Stimulated activated naive CD8-positive, alpha-beta T cell treated with anti-CD3 and anti-CD28 coated beads, Interleukin-15, Interleukin-2, amounts not matched to agents 100 ng/mL and 50 ng/mL, for 24 hours (primary cell): ENCODE data around the gene BLOC1S5.
"Not testable (repeated sequence)": the region's sequence is repeated elsewhere in the genome, so short reads cannot be mapped to it uniquely, and the experiment has no call there.

Experiments used
- H3K27ac Mint-ChIP-seq: one replicate; pipeline ENCODE4 v1.8.0; 2021; ENCODE audit warnings: mild to moderate bottlenecking, mixed read lengths
- H3K27me3 Mint-ChIP-seq: one replicate; pipeline ENCODE4 v1.8.0; 2021; ENCODE audit warnings: mixed read lengths
- H3K36me3 Mint-ChIP-seq: one replicate; pipeline ENCODE4 v1.8.0; 2021; ENCODE audit warnings: low read depth, mixed read lengths
- H3K4me1 Mint-ChIP-seq: one replicate; pipeline ENCODE4 v1.8.0; 2021; ENCODE audit warnings: low read depth, mixed read lengths
- H3K4me3 Mint-ChIP-seq: one replicate; pipeline ENCODE4 v1.8.0; 2021; ENCODE audit warnings: mild to moderate bottlenecking, mixed read lengths
- H3K9me3 Mint-ChIP-seq: one replicate; pipeline ENCODE4 v1.8.0; 2021; ENCODE audit warnings: mixed read lengths

BLOC1S5 gene

GRCh38 chr6:8000636-8001035, 63.6 kb downstream of the BLOC1S5 start:
- H3K4me3 Mint-ChIP-seq, result no peak overlapping the region

GRCh38 chr6:8000188-8000596, 64.0 kb downstream of the BLOC1S5 start:
- H3K27ac Mint-ChIP-seq, result no peak overlapping the region
- peaks cover 3% of the 10 kb centered on the region for H3K4me1 Mint-ChIP-seq
- H3K4me3 Mint-ChIP-seq, result no peak overlapping the region
- no peaks in the 10 kb centered on the region for H3K27me3 Mint-ChIP-seq
- H3K36me3 Mint-ChIP-seq, result no peaks in the 10 kb centered on the region
- H3K9me3 Mint-ChIP-seq, result no peaks in the 10 kb centered on the region

More at GRCh38 chr6:8000636-8001035, 63.6 kb downstream of the BLOC1S5 start:
- Mint-ChIP-seq H3K9me3 (no peaks in the 10 kb centered on the region), H3K27ac (no peak overlapping the region), H3K4me1 (peaks cover 6% of the 10 kb centered on the region), H3K27me3 (no peaks in the 10 kb centered on the region), H3K36me3 (no peaks in the 10 kb centered on the region)

DNA sequence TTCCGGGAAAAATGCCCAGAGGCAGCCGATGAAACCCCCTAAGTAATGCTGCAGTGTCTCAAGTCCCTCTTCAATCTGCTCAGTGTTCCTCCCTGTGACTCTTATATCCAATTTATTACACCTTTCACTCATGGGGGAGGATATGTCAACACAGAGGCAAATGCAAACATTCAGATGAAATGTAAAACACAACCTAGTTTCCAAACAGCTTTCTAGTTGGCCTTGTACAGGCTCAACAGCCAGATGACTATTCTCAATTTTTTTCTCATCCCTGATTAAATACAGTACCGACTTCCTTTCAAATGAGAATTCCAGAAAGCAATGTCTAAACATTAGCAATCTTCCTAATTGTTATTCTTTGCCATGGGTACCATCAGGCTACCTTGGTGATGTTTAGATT, 65.0 kb downstream of the BLOC1S5 start:
- Mint-ChIP-seq H3K27ac (no peak overlapping the region), H3K27me3 (no peaks in the 10 kb centered on the region), H3K9me3 (no peaks in the 10 kb centered on the region), H3K4me1 (no peaks in the 10 kb centered on the region), H3K36me3 (peaks cover 2% of the 10 kb centered on the region), H3K4me3 (no peak overlapping the region)

- no peak overlapping the region for H3K27ac Mint-ChIP-seq
- H3K27me3 Mint-ChIP-seq, result no peaks in the 10 kb centered on the region
- no peaks in the 10 kb centered on the region for H3K4me1 Mint-ChIP-seq
- no peak overlapping the region for H3K4me3 Mint-ChIP-seq
- peaks cover 6% of the 10 kb centered on the region for H3K36me3 Mint-ChIP-seq
- H3K9me3 Mint-ChIP-seq, result no peaks in the 10 kb centered on the region
Observed at GRCh38 chr6:7998103-7998725, 66.0 kb downstream of the BLOC1S5 start.

DNA sequence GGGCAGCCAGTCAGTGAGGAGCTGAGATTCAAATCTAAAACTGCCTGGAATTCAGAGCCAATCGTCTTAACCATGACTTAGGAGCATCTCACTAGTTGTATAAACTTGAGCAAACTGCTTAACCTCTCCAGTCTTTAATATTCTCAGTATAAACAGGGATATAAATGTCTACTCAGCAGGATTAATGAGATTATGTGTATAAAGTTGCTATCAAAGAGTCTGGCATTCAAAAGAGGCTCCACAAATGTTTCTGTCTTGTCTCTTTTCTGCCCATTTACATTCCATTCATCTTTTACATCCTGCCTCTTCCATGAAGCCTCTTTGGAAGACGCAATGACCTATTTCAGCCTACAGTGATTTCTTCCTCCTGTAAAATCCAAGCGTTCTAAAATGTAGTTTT, 66.9 kb downstream of the BLOC1S5 start:
- no peak overlapping the region for H3K27ac Mint-ChIP-seq
- no peaks in the 10 kb centered on the region for H3K9me3 Mint-ChIP-seq
- H3K27me3 Mint-ChIP-seq, result no peaks in the 10 kb centered on the region
- H3K4me3 Mint-ChIP-seq, result no peak overlapping the region
- no peaks in the 10 kb centered on the region for H3K4me1 Mint-ChIP-seq
- H3K36me3 Mint-ChIP-seq, result peaks cover 6% of the 10 kb centered on the region

GRCh38 chr6:7996538-7997111, 67.6 kb downstream of the BLOC1S5 start:
- Mint-ChIP-seq H3K27ac (no peak overlapping the region), H3K27me3 (no peaks in the 10 kb centered on the region), H3K4me1 (no peaks in the 10 kb centered on the region), H3K4me3 (no peak overlapping the region), H3K36me3 (peaks cover 6% of the 10 kb centered on the region), H3K9me3 (no peaks in the 10 kb centered on the region)

DNA sequence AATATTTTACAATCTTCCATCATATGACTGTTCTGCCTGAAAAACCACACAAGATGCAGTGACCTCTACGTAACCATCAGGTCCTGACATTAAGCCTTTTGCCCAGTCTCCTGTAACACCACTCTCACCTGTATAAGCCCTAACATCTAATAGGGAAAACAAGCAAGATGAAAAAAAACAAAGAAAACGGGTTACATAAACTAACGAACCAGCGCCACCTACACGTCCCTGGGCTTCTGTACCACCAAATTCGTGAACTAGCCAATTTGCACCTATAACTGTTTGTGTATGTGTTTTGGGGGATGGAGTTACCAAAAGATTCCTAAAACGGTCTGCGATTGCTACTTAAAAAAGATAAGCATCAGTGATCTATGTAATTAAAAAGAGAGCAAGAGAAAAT, 70.2 kb downstream of the BLOC1S5 start:
- no peaks in the 10 kb centered on the region for H3K9me3 Mint-ChIP-seq
- H3K27me3 Mint-ChIP-seq, result no peaks in the 10 kb centered on the region
- H3K27ac Mint-ChIP-seq, result no peak overlapping the region
- peaks cover 6% of the 10 kb centered on the region for H3K36me3 Mint-ChIP-seq
- no peaks in the 10 kb centered on the region for H3K4me1 Mint-ChIP-seq
- H3K4me3 Mint-ChIP-seq, result no peak overlapping the region

- Mint-ChIP-seq H3K27me3 (no peaks in the 10 kb centered on the region), H3K4me1 (no peaks in the 10 kb centered on the region), H3K27ac (no peak overlapping the region), H3K9me3 (no peaks in the 10 kb centered on the region), H3K36me3 (peaks cover 6% of the 10 kb centered on the region), H3K4me3 (no peak overlapping the region)
Observed at GRCh38 chr6:7993399-7993798, 70.8 kb downstream of the BLOC1S5 start.

GRCh38 chr6:7992002-7992815, 72.0 kb downstream of the BLOC1S5 start:
- Mint-ChIP-seq H3K27ac (no peak overlapping the region), H3K4me3 (no peak overlapping the region), H3K36me3 (peaks cover 11% of the 10 kb centered on the region), H3K27me3 (no peaks in the 10 kb centered on the region), H3K9me3 (no peaks in the 10 kb centered on the region), H3K4me1 (no peaks in the 10 kb centered on the region)

DNA sequence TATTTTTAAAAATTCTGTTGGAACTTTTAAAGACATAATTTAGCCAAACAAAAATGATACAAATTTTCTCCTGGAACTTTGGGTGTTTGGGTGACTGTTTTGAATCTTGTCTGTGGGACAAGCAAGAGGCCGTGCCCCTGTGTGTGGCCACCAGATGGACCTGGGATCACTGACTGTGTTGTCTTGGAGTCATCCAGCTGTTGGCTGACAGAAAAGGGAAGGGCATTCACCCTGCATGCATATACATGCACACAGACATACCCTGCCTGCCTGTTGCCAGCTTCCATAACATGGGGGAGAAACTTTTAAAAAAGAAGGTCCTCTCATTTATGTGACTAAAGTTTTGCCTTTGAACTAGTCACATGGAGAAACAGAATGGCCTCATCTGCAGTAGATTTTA, 72.7 kb downstream of the BLOC1S5 start:
- Mint-ChIP-seq H3K4me1 (no peaks in the 10 kb centered on the region), H3K27ac (no peak overlapping the region), H3K9me3 (peaks cover 3% of the 10 kb centered on the region), H3K4me3 (no peak overlapping the region), H3K36me3 (peaks cover 11% of the 10 kb centered on the region), H3K27me3 (no peaks in the 10 kb centered on the region)

DNA sequence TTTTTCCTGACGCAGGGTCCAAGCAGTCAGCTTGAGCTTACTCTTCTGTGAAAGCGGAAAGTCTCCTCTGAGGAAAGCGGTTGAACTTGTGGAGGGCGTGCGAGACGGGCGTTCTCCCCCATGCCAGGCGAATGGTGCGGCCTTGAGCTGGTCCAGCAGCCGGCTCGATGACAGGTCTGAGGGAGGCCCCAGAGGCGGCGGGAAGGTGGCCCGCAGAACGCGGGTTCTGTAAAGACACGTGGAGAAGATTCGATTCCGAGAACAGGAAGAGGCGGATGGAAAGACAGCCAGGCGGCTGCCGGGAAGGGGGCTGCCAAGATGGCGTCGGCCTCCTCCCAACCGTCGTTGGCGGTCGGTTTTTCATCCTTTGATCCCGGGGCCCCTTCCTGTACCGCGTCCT, 78.0 kb downstream of the BLOC1S5 start:
- Mint-ChIP-seq H3K36me3 (peaks cover 9% of the 10 kb centered on the region), H3K4me1 (no peaks in the 10 kb centered on the region), H3K4me3 (no peak overlapping the region), H3K9me3 (peaks cover 3% of the 10 kb centered on the region), H3K27ac (no peak overlapping the region), H3K27me3 (no peaks in the 10 kb centered on the region)

- peaks cover 14% of the 10 kb centered on the region for H3K36me3 Mint-ChIP-seq
- H3K27me3 Mint-ChIP-seq, H3K4me3 Mint-ChIP-seq, H3K27ac Mint-ChIP-seq, H3K4me1 Mint-ChIP-seq, H3K9me3 Mint-ChIP-seq: not testable (repeated sequence)
Observed at GRCh38 chr6:7983967-7984366, 80.2 kb downstream of the BLOC1S5 start.

- H3K27ac Mint-ChIP-seq, result no peak overlapping the region
- peaks cover 11% of the 10 kb centered on the region for H3K4me1 Mint-ChIP-seq
- H3K9me3 Mint-ChIP-seq, result no peaks in the 10 kb centered on the region
- H3K36me3 Mint-ChIP-seq, result peaks cover 4% of the 10 kb centered on the region
- H3K4me3 Mint-ChIP-seq, result no peak overlapping the region
- H3K27me3 Mint-ChIP-seq, result peaks cover 12% of the 10 kb centered on the region
Observed at GRCh38 chr6:7979831-7980230, 84.4 kb downstream of the BLOC1S5 start.

DNA sequence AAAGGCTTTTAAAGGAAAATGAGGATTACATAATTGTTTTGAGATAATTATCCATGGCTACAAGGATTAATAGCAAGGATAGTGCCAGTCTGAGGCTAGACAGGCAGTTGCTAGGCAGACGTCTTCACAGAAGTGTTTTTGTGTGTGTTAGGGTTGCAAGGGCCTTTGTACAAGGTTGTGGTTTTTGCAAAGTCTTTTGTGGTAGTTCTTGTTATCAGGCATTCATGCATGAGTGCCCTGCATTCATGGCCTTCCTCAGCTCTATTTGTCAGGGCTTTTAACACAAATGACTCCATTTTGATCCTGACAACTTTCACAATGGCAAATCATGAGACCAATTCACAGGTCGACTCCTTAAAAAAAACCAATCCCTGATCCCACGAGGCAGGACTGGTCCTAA, 85.5 kb downstream of the BLOC1S5 start:
- Mint-ChIP-seq H3K9me3 (no peaks in the 10 kb centered on the region), H3K27ac (no peak overlapping the region), H3K4me3 (no peak overlapping the region), H3K4me1 (peaks cover 11% of the 10 kb centered on the region), H3K36me3 (peaks cover 4% of the 10 kb centered on the region), H3K27me3 (peaks cover 14% of the 10 kb centered on the region)

DNA sequence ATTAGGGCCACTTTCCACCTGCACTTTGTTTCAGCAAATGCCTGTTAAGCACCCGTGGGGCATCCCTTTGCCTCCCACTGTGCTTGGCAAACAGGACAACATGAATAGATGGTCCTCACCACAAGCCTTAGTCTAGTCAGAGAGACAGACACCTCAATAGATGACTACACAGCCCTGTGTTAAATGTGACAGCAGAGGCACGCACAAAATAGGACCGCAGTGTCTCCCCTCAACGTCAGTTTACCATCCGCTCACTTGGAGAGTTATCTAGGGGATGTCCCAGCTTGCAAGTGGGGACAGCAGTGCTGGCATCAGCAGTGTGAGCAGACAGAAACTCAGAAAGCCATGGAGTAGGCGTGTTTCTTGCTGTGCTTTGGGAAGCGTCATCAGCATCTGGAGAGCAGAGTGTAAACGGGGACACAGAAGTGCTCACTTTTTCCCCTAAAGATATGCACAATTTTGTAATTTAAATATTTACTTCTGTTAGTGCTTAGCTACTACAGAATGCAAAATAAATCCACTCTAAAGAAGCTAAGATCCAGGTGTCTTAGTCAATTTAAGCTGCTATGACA, 87.6 kb downstream of the BLOC1S5 start:
- Mint-ChIP-seq H3K36me3 (peaks cover 8% of the 10 kb centered on the region), H3K9me3 (no peaks in the 10 kb centered on the region), H3K4me3 (no peak overlapping the region), H3K27ac (no peak overlapping the region), H3K27me3 (peaks cover 14% of the 10 kb centered on the region), H3K4me1 (peaks cover 11% of the 10 kb centered on the region)
